Stimulated activated CD4-positive, alpha-beta T cell treated with anti-CD3 and anti-CD28 coated beads, Interleukin-12 subunit alpha, Interleukin-12 subunit beta, amount 100 ng/mL, for 48 hours (primary cell): ENCODE results near the gene SUSD1.

Source experiments
- DNase-seq, 3 donors: peaks; one replicate each; pipeline ENCODE4 v3.0.0-alpha.2; 2020; ENCODE audit warnings: low read depth in 2 of 3, low spot score in 1 of 3

SUSD1 gene

GRCh38 chr9:112044186-112044585 lies 130.9 kb downstream of the SUSD1 start:
- no peak for DNase-seq

GRCh38 chr9:112043423-112043822 lies 131.7 kb downstream of the SUSD1 start:
- DNase-seq, result no peak

DNA sequence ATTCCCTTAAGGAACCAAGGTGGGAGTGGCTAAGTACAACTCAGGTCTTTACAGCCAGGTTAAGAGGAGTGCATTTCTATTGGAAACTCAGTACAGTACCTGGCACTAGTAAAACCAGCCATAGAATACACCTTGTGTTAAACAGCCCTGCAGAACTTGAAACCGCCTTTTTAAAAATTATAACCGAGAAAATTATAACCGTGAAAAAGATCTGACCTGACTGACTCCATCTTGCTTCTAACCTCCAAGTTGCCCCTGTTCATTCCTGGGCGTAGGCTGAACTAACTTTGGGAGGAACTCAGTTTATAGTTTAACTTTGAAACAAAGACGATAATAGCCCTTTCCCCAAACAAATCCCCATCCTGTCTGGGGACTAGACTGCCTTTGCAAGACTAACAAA lies 132.3 kb downstream of the SUSD1 start:
- no peak for DNase-seq

DNA sequence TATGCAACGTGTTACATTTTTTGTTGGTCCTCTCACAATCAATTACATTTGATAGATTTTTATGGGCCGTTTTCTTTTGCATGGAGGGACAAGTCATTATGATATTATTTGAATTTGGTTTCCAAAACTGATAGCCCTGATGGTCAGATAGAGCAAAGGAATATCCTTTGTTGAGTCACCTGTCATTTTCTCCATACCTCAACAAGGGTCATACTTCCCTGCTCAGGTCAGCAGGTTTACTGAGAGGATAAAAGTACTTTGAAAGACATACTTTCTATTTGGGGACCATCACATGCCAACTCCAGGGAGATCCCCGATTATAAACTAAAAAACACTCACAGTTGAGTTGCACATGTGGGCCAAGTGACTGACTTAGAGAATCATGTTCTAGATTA lies 132.9 kb downstream of the SUSD1 start:
- no peak for DNase-seq

DNA sequence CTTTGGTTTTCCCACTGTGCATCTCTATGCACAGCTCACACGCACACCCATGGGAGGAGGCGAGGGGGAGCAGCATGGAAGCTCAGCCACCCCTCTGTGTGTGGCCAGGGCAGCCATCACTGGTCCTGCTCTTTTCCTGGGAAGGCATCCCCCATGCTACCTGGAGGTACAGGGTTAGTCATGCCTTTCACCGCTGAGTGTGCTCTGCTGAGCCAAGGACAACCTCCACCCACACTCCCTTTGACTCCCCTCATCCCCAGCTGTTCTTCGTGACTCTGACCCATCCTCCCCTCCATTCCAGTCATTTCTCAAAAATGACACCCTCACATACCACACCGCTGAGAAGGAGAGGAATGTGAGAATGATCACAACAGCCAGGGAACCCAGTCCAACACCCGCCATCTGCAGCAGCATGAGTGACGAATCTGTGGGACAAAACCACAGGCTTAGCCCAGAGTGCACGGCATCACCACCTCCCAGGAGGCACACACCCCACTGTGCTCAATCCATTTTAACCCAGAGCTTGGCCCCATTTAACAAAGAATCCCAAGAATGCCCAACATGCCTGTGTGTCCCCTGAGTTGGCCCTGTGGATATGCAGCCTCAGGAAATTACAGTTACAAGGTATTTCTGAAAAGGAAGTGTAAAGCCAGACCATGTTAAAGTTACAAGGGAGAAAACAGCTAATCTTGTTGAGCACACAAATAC lies 133.4 kb downstream of the SUSD1 start:
- DNase-seq, result no peak

DNA sequence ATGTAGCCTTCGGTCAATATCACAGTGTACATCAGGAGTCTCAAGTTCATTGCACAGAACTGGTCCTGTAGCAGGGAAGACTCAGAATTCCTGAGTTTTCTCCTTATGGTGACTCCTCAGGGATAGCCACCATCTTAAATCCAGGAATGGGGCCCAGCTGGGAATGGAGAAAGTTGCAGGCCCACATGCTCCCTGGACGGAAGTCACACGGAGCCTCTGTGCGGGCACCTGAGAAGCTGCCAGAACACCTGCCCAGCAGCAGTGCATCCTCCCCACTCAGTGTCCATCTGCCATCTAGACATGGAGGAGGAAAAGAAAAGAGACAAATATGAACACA lies 133.9 kb downstream of the SUSD1 start:
- no peak for DNase-seq

DNA sequence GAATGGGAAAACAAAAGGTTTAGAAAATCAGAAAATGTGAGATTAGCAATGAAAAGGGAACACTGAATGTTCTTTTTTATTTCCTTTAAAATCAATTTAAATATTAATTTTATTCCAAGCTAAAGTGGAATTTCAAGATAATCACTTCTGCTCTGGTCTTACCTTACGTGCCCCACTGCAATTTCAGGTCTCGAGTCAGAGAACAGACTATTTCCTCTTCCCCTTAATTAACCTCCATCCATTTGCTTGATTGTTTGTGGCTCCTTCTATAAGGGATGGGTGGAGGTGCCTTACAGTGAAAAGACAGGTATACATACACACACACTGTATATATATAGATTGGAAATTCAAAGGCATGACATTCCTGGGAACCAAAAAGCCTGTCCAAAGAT lies 137.1 kb downstream of the SUSD1 start:
- DNase-seq, result no peak

- peak; percentile 44 to 55 (median 47) for DNase-seq
Observed at GRCh38 chr9:112037281-112038016, 137.6 kb downstream of the SUSD1 start.

- DNase-seq, result no peak
Observed at GRCh38 chr9:112035166-112035826, 139.8 kb downstream of the SUSD1 start.

- no peak for DNase-seq
Observed at GRCh38 chr9:112034216-112034611, 140.9 kb downstream of the SUSD1 start.

DNA sequence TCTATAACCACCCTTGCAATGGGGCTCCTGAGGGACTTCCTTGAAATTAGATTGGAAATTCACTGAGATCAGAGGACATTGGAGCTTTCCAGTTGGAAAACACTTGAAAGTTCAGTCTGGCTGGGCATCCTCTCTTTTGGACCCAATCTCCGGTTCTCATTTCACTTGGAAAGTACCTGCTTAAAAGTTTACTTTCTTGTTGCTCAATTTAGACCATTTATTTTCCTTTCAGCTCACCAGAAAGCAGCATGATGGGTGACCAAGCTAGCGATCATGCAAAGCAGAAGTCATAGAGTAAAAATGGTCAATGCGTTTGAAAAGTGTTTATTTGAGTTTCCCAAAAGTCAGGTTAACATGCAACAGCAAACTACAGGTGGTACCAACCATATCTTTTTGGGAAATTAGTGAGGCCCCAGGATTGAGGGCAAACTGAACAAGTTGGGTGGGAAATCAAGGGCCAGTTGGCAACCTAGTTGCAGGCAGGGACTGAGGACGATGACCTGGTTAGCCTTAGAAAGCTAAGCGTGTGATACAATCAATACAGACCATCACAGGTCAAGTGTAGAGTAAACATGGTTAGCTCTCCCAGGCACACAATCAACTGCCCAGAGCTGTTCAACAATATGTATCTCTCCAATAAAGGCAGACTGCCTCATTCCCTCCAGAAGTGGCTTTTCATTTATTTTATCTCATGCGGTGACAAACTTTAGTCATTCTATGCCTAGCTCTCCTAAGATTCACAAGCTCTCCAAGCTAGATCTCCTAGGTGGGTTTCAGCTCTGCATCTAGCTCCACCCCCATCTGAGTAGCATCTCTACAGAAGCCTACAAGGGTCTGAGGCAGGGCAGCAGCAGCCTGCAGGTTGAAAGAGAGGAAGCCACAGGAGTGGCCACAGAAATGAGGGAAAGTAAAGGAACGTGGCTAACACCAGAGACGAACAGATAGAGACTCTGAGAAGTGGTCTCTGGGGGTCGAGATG lies 141.6 kb downstream of the SUSD1 start:
- DNase-seq, result no peak

- DNase-seq, result no peak
Observed at GRCh38 chr9:112032743-112033142, 142.4 kb downstream of the SUSD1 start.

DNA sequence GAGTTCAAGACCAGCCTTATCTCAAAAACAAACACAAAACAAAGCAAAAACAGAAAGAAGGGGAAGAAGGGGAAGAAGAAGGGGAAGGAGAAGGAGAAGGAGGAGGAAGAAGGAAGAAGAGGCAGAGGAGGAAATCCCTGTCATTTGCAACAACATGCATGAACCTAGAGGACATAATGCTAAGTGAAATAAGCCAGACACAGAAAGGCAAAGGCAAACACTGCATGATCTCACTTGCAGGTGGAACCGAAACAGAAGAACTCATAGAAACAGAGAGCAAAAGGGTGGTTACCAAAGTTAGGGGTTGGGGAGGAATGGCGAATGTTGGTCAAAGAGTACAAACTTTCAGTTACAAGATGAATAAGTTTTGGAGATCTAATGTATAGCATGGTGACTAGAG lies 143.1 kb downstream of the SUSD1 start:
- no peak for DNase-seq

GRCh38 chr9:112031400-112031799 lies 143.7 kb downstream of the SUSD1 start:
- DNase-seq, result no peak

GRCh38 chr9:112029921-112030444 lies 145.1 kb downstream of the SUSD1 start:
- DNase-seq, result no peak

- DNase-seq, result peak in 1 of 3 donors; percentile 15
Observed at GRCh38 chr9:112028242-112029221, 146.6 kb downstream of the SUSD1 start.

DNA sequence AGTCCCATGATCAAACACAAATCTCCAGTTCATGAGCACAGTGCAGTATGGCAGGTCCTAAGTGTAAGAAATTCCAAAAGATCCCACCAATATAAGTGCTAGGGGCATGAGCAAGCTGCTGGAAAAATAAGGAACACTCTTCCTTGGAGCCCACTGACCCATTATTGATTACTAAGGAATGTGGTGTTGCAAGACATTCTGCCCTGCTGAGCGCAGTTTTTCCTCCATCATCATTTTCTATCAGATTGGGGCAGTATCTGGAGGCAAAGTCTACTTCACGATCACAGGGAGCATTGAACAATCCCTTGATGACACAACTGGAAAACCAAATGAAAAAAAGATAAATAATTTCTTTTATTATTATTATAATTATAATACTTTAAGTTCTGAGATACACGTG lies 149.2 kb downstream of the SUSD1 start:
- no peak for DNase-seq

- no peak for DNase-seq
Observed at GRCh38 chr9:112021742-112022141, 153.4 kb downstream of the SUSD1 start.

- DNase-seq, result no peak
Observed at GRCh38 chr9:112020680-112021596, 154.2 kb downstream of the SUSD1 start.
